ENCODE results near the gene SLC28A2.

SLC28A2 gene

GRCh38 chr15:45212493-45212892 lies 39.5 kb upstream of the SLC28A2 start:
- no peaks in the 10 kb centered on the region for H3K9me2 ChIP-seq (replicated peaks; ENCODE audit: insufficient read depth, low read length)
- H3K9me3 ChIP-seq (replicated peaks; ENCODE audit: insufficient read depth, low read length) = no peaks in the 10 kb centered on the region
- H3K4me3 ChIP-seq (ENCODE audit: low read length) = no peak overlapping the region
- H3K4me2 ChIP-seq (ENCODE audit: low read depth, low read length) = no peak overlapping the region
- DNase-seq = no peak
- no peak overlapping the region for H3K27ac ChIP-seq (ENCODE audit: low read length)
- no peaks in the 10 kb centered on the region; the same call in 1 of the 2 replicates for H4K20me1 ChIP-seq (ENCODE audit: insufficient read depth, low read length)
- H3K27me3 ChIP-seq (replicated peaks; ENCODE audit: insufficient read depth, low read length) = no peaks in the 10 kb centered on the region
- no peaks in the 10 kb centered on the region for H3F3A ChIP-seq (ENCODE audit: insufficient read depth, low read length)
- H3K79me2 ChIP-seq (ENCODE audit: low read length) = no peaks in the 10 kb centered on the region
- TF ChIP-seq CTCF (IDR thresholded peaks at IDR 0.05; ENCODE audit: low read length) (no peak), EZH2 (optimal IDR thresholded peaks at IDR 0.05; ENCODE audit: low read depth, low read length) (no peak), EZH2phosphoT487 (IDR thresholded peaks at IDR 0.05; ENCODE audit: low read length) (no peak)
- no peaks in the 10 kb centered on the region for H3K4me1 ChIP-seq (ENCODE audit: low read length)
- no peaks in the 10 kb centered on the region for H3K36me3 ChIP-seq (replicated peaks; ENCODE audit: insufficient read depth, low read length)
- H2AFZ ChIP-seq (ENCODE audit: low read length) = no peak overlapping the region
- H3K9ac ChIP-seq (ENCODE audit: low read length) = no peak overlapping the region

GRCh38 chr15:45221053-45221599 lies 30.9 kb upstream of the SLC28A2 start:
- H3K27me3 ChIP-seq (replicated peaks; ENCODE audit: insufficient read depth, low read length) = no peaks in the 10 kb centered on the region
- no peaks in the 10 kb centered on the region for H3K9me2 ChIP-seq (replicated peaks; ENCODE audit: insufficient read depth, low read length)
- no peaks in the 10 kb centered on the region for H3K9me3 ChIP-seq (replicated peaks; ENCODE audit: insufficient read depth, low read length)
- no peak overlapping the region for H3K4me2 ChIP-seq (ENCODE audit: low read depth, low read length)
- no peaks in the 10 kb centered on the region for H3F3A ChIP-seq (ENCODE audit: insufficient read depth, low read length)
- H4K20me1 ChIP-seq (ENCODE audit: insufficient read depth, low read length) = no peaks in the 10 kb centered on the region
- H3K27ac ChIP-seq (ENCODE audit: low read length) = no peak overlapping the region
- H2AFZ ChIP-seq (ENCODE audit: low read length) = no peak overlapping the region
- TF ChIP-seq EZH2 (optimal IDR thresholded peaks at IDR 0.05; ENCODE audit: low read depth, low read length) (no peak), CTCF (IDR thresholded peaks at IDR 0.05; ENCODE audit: low read length) (no peak), EZH2phosphoT487 (IDR thresholded peaks at IDR 0.05; ENCODE audit: low read length) (no peak)
- no peak overlapping the region for H3K9ac ChIP-seq (ENCODE audit: low read length)
- no peak overlapping the region for H3K4me3 ChIP-seq (ENCODE audit: low read length)
- H3K79me2 ChIP-seq (ENCODE audit: low read length) = no peaks in the 10 kb centered on the region
- no peaks in the 10 kb centered on the region for H3K36me3 ChIP-seq (replicated peaks; ENCODE audit: insufficient read depth, low read length)
- DNase-seq = no peak
- no peaks in the 10 kb centered on the region for H3K4me1 ChIP-seq (ENCODE audit: low read length)

DNA sequence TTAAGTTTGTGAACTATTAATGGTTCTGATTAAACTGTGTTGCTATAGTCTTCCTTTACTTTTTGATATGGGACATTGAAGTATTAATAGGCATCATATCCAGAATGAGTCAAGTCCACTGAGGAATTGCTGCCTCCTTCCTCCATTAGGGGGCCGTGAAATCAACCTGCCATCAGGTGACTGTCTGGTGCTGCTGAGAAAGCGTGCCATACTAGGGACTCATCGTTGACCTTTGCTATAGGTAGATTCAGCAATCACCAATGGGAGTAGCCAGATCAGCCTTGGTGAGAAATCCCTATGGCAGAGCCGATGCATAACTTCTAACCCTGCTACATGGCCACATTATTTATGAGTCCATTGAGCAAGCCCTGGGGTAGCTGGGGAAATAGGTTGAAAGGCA lies 30.1 kb upstream of the SLC28A2 start:
- Histone ChIP-seq H3K4me3 (ENCODE audit: low read length) (no peak overlapping the region), H3F3A (ENCODE audit: insufficient read depth, low read length) (no peaks in the 10 kb centered on the region), H3K27me3 (replicated peaks; ENCODE audit: insufficient read depth, low read length) (no peaks in the 10 kb centered on the region), H3K4me1 (ENCODE audit: low read length) (no peaks in the 10 kb centered on the region), H3K36me3 (replicated peaks; ENCODE audit: insufficient read depth, low read length) (no peaks in the 10 kb centered on the region), H3K79me2 (ENCODE audit: low read length) (no peaks in the 10 kb centered on the region), H4K20me1 (ENCODE audit: insufficient read depth, low read length) (no peaks in the 10 kb centered on the region), H3K9me2 (replicated peaks; ENCODE audit: insufficient read depth, low read length) (no peaks in the 10 kb centered on the region), H3K27ac (ENCODE audit: low read length) (no peak overlapping the region), H2AFZ (ENCODE audit: low read length) (no peak overlapping the region), H3K4me2 (ENCODE audit: low read depth, low read length) (no peak overlapping the region), H3K9ac (ENCODE audit: low read length) (no peak overlapping the region), H3K9me3 (replicated peaks; ENCODE audit: insufficient read depth, low read length) (no peaks in the 10 kb centered on the region)
- DNase-seq = no peak
- TF ChIP-seq EZH2 (optimal IDR thresholded peaks at IDR 0.05; ENCODE audit: low read depth, low read length) = no peak
- TF ChIP-seq EZH2phosphoT487 (IDR thresholded peaks at IDR 0.05; ENCODE audit: low read length) = no peak
- TF ChIP-seq CTCF (IDR thresholded peaks at IDR 0.05; ENCODE audit: low read length) = no peak

Measured in MM.1S (cell line).